Stimulated activated naive CD8-positive, alpha-beta T cell treated with anti-CD3 and anti-CD28 coated beads, Interleukin-15, Interleukin-2, amounts not matched to agents 100 ng/mL and 50 ng/mL, for 24 hours (primary cell): ENCODE measurements around the gene SYT8.
"Not testable (repeated sequence)": the region's sequence is repeated elsewhere in the genome, so short reads cannot be mapped to it uniquely, and the experiment has no call there.

Experiments used
- H3K27ac Mint-ChIP-seq: one replicate; pipeline ENCODE4 v1.8.0; 2021; ENCODE audit warnings: mild to moderate bottlenecking, mixed read lengths
- H3K27me3 Mint-ChIP-seq: one replicate; pipeline ENCODE4 v1.8.0; 2021; ENCODE audit warnings: mixed read lengths
- H3K36me3 Mint-ChIP-seq: one replicate; pipeline ENCODE4 v1.8.0; 2021; ENCODE audit warnings: low read depth, mixed read lengths
- H3K4me1 Mint-ChIP-seq: one replicate; pipeline ENCODE4 v1.8.0; 2021; ENCODE audit warnings: low read depth, mixed read lengths
- H3K4me3 Mint-ChIP-seq: one replicate; pipeline ENCODE4 v1.8.0; 2021; ENCODE audit warnings: mild to moderate bottlenecking, mixed read lengths
- H3K9me3 Mint-ChIP-seq: one replicate; pipeline ENCODE4 v1.8.0; 2021; ENCODE audit warnings: mixed read lengths

Gene SYT8

DNA sequence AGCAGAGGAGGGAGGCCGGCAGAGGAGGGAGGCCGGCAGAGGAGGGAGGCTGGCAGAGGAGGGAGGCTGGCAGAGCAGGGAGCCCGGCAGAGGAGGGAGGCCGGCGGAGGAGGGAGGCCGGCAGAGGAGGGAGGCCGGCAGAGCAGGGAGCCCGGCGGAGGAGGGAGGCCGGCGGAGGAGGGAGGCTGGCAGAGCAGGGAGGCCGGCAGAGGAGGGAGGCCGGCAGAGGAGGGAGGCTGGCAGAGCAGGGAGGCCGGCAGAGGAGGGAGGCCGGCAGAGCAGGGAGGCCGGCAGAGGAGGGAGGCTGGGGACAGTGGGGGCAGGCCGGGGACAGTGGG lies 39.0 kb downstream of the SYT8 start:
- H3K4me3 Mint-ChIP-seq, H3K9me3 Mint-ChIP-seq, H3K36me3 Mint-ChIP-seq, H3K27me3 Mint-ChIP-seq, H3K27ac Mint-ChIP-seq: not testable (repeated sequence)
- H3K4me1 Mint-ChIP-seq, result peaks cover 39% of the 10 kb centered on the region

DNA sequence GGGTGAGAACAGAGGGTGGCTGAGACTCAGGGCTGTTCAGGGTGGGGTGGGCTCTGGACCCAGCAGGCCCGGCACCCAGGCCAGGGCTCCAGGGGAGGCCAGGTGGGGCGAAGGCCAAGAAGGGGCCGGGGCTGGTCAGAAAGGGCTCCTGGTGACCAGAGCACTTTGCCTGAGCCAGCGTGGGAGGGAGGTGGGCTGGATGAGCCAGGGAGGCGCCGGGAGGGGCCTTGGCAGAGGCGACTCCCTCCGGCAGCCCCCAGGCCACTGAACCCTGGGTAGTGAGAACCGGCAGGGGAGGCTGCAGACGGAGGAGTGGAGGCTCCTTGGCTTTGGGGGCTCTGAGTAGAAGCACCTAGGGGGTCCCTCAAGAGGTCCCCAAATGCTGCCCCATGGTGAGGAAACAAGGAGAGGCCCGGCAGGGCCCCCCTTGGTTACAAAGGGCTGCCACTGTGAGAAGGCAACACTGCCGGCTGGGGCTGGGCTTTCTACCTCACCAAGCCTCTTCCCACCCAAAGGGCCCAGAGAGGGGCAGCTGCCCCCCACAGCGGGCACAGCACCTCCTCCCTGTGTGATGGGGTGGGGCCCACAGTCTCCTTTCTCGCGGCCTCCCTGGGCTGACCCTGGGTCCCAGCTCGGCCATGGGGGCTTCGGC lies 39.8 kb downstream of the SYT8 start:
- not testable (repeated sequence) for H3K27me3 Mint-ChIP-seq, H3K9me3 Mint-ChIP-seq, H3K27ac Mint-ChIP-seq, H3K36me3 Mint-ChIP-seq, H3K4me3 Mint-ChIP-seq
- H3K4me1 Mint-ChIP-seq, result peaks cover 31% of the 10 kb centered on the region

DNA sequence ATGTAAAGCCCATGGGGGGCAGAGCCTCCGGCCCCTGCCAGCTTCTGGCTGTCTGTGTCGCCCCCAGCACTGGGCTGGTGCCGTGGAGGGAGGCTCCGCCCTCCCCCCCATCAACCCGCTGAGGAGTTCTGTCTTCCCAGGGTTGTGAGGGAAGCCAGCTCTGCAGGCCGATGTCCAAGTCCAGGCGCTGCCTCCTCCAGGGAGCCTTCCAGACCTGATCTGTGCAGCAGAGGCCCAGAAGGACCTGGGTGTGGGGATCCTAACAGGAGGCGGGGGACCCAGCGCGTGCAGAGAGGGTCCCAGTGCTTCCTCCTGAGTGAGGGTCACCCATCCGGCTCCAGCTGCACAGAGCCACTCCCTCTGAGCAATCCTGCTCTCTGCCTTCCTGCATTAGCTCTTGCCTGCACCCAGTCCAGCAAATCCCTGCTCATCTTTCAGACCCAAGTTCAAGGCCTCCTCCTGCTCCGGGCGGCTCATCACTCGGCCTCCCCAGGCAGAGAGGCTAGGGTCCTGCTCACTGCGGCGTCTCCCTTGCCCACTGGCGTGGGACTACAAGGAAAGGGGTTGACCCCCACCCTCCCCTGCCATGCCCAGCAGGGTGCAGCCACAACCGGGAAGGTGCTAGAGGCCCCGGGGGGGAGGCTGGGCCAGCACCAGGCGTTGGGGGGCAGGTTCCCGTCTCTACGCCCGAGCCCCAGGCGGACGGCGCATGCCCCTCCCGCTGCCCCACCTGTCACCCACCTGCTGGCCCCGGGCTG lies 40.5 kb downstream of the SYT8 start:
- H3K36me3 Mint-ChIP-seq, result no peaks in the 10 kb centered on the region
- no peaks in the 10 kb centered on the region for H3K27me3 Mint-ChIP-seq
- peaks cover 24% of the 10 kb centered on the region for H3K4me1 Mint-ChIP-seq
- H3K9me3 Mint-ChIP-seq, result no peaks in the 10 kb centered on the region
- no peak overlapping the region for H3K4me3 Mint-ChIP-seq
- no peak overlapping the region for H3K27ac Mint-ChIP-seq

DNA sequence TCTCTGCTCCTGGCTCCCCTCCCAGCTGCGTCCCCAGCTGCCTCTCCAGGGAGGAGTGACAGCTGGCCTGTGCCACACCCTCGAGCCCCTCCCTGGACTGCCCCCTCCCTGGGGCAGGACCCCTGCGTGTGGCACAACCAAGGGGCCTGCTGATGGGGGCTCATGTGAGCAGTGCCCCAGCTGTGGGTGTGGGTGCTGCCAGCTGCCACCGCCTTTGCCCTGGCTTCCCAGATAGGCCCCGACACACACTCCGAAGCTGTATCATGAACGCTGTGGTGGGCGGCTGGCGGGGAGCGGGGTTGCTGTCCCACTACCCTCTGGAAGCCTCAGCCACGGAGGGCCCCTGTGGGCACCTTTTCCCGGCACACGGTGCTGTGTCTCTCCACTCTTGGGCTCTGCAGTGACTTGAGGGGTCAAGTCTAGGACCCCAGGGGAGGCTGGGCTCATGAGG lies 41.1 kb downstream of the SYT8 start:
- not testable (repeated sequence) for H3K36me3 Mint-ChIP-seq, H3K27me3 Mint-ChIP-seq, H3K4me3 Mint-ChIP-seq, H3K27ac Mint-ChIP-seq, H3K9me3 Mint-ChIP-seq
- H3K4me1 Mint-ChIP-seq, result peaks cover 23% of the 10 kb centered on the region

DNA sequence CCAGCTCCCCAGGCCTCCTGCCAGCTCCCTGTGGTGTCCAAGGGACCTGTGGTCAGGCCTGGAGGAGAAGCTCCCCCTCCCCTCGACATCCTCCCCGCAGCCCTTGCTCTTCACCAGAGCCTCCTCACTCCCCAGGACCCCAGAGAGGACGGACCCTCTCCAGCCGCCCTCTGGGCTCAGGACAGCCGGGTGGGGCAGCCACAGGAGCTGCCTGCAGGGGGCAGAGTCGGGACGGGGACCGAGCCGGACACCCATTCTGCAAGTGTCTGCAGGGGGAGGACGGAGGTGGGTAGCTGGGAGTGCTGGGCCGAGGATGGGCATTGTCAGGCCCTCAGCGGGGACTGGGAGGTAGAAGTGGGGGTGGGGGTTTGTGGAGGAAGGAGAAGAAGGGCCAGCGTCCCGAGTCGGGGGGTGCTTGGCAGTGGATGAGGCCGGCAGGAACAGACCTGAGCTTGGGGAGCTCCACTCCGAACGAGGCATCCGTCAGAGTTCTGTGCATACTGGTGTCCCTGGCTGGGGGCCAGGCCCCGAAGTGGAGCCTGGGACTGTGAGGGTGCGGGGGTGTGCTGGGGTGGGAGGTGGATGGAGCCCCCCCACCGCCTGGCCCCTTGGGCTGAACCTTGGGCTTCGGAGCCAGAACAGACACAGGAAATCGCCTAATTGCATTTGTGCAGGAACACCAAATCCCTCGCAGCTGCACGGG lies 41.7 kb downstream of the SYT8 start:
- no peaks in the 10 kb centered on the region for H3K27me3 Mint-ChIP-seq
- no peaks in the 10 kb centered on the region for H3K36me3 Mint-ChIP-seq
- no peak overlapping the region for H3K4me3 Mint-ChIP-seq
- H3K27ac Mint-ChIP-seq, result no peak overlapping the region
- no peaks in the 10 kb centered on the region for H3K9me3 Mint-ChIP-seq
- peaks cover 23% of the 10 kb centered on the region for H3K4me1 Mint-ChIP-seq

DNA sequence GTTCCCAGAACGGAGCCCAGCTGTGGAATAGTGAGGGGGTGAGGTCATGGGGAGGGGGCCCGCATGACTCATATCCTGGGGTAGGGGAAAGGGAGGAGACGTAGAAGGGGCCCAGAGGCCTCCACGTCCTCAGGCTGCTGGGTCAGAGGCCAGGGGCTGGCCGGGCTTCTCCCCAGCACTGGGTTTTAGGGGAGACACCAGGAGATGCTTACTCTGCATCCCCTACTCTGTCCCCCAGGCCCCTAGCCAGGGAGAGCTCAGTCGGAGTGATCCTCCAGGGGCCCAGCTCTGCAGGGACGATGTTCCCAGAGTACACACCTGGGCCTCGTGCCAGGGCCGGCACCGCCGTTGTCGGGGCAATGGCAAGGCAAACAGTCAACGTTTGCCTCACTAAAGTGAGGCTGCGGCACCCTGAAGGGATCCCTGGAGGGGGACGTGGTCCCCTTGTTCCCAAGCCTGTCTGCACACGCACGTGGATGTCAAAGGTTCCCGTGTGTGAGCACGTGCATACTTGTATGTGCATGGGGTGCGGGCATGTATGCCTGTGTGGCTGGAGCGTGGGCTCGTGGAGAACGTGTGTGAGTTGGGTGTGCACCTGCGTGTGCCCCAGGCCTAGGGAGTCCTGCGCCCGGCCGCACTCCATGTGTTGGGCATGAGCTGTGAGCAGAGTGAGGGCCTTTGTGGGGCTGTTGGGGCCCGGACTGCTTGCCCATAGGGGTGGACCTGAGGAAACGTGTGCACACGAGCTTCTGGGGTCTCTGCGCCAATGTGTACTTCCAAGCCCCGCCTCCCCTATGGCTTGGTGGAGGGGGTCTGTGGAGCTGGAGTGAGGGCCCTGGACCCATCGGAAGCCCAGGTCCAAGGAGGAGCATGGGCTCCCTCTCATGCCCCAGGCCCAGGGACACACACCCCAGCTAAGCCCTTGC lies 42.7 kb downstream of the SYT8 start:
- no peak overlapping the region for H3K4me3 Mint-ChIP-seq
- H3K27me3 Mint-ChIP-seq, result no peaks in the 10 kb centered on the region
- no peak overlapping the region for H3K27ac Mint-ChIP-seq
- peaks cover 19% of the 10 kb centered on the region for H3K4me1 Mint-ChIP-seq
- no peaks in the 10 kb centered on the region for H3K9me3 Mint-ChIP-seq
- H3K36me3 Mint-ChIP-seq, result no peaks in the 10 kb centered on the region

DNA sequence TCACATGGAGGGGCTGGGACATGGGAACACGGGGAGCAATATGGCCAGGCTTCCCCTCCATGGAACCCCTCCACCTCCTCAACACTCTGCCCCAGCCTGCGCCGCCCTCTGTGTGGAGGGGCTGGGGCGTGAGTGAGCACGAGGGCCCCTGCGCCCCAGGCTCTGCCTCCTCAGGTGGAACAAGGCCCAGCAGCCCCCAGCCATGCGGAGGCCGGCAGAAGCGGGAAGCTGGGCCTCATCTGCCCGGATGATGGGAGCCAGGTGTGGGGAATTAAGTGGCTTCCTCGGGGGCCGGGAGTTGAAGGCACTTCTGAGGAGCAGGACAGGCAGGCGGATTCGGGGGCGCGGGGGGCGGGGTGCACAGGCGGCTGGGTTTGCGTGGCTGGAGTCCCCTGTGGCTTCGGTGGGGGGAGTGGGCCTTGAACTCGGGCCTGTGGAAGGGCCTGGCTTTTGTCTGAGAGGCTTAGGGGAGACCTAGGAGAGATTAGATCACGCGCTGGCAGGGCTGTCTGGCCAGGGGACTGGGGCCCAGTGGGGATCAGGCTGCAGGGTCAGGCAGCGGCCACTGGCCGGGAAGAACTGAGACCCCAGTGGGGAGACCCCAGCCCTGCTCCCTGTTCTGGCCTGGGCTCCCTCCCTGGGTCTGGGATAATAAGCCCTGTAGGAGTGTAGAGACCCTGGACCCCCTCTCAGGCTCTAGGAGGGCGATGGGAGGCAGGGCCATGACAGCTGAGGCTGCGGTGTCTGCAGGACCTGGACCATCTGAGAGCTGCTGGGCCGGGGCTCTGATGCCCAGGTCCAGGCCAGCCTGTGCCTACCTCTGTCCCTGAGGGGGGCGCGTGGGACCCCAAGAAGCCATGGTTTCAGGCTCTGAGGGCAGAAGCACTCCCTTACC lies 43.6 kb downstream of the SYT8 start:
- Mint-ChIP-seq H3K27ac (no peak overlapping the region), H3K4me3 (no peak overlapping the region), H3K36me3 (no peaks in the 10 kb centered on the region), H3K4me1 (peaks cover 19% of the 10 kb centered on the region), H3K27me3 (no peaks in the 10 kb centered on the region), H3K9me3 (no peaks in the 10 kb centered on the region)

DNA sequence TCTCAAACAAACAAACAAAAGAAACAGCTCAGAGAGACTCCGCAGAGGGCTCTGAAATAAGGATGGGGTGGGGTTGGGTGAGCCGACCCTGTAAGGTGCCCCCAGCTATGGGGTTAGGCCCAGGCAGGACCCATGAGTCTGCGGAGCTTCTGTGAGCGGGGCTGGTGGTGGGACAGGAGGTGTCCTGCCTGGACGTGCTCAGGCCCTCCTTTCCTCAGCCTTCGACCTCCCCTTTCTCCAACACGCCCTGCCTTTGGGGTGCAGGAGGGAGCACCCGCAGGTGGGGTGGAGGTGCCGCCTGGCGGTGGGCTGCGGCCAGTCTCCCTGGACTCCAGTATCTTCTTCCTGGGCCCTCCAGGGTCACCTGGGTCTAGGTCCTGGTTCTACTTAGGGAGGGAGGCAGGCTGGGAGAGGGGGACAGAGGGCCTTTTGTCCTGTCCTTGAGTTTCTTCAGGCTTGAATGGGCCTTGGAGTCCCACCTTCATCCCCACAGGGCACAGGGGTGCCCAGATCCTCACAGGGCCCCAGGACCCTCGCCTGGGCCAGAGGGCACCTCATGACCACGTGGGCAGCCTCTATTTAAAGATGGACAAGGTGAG lies 44.7 kb downstream of the SYT8 start:
- H3K36me3 Mint-ChIP-seq, result no peaks in the 10 kb centered on the region
- no peak overlapping the region for H3K27ac Mint-ChIP-seq
- peaks cover 19% of the 10 kb centered on the region for H3K4me1 Mint-ChIP-seq
- no peak overlapping the region for H3K4me3 Mint-ChIP-seq
- no peaks in the 10 kb centered on the region for H3K27me3 Mint-ChIP-seq
- H3K9me3 Mint-ChIP-seq, result no peaks in the 10 kb centered on the region

DNA sequence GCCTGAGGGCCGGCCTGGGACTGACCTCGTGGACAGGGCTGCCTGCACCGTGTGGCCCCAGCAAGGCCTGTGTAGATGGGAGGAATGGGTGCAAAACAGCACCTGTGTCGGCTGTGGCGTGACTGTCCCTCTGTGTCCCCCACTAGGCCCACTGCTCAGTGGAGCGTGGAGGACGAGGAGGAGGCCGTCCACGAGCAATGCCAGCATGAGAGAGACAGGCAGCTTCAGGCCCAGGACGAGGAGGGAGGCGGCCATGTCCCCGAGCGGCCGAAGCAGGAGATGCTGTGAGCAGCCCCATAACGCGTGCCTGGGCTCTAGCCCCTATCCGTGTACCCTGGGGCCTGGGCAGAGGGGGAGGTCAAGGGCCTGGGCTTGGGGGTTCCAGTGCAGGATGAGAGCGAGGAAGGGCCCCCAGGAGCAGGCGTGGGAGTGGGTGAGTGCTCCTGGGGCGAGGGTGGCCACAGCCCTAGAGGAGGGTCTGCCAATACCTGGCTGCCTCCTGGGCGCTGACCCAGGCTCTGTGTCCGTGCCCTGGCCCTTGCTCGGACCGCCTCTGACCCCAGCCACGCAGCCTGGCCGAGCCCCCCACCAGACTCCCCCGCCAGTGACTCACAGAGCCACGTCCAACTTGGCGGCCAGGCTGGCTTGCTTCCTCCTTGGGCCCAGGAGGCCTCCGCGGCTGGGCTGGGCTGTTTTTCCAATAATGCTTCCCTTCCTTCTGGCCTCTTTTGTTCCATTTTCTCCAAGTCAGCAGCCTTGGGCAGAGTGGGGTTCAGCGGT lies 45.3 kb downstream of the SYT8 start:
- Mint-ChIP-seq H3K36me3 (no peaks in the 10 kb centered on the region), H3K27me3 (no peaks in the 10 kb centered on the region), H3K4me3 (no peak overlapping the region), H3K4me1 (peaks cover 18% of the 10 kb centered on the region), H3K27ac (no peak overlapping the region), H3K9me3 (no peaks in the 10 kb centered on the region)

DNA sequence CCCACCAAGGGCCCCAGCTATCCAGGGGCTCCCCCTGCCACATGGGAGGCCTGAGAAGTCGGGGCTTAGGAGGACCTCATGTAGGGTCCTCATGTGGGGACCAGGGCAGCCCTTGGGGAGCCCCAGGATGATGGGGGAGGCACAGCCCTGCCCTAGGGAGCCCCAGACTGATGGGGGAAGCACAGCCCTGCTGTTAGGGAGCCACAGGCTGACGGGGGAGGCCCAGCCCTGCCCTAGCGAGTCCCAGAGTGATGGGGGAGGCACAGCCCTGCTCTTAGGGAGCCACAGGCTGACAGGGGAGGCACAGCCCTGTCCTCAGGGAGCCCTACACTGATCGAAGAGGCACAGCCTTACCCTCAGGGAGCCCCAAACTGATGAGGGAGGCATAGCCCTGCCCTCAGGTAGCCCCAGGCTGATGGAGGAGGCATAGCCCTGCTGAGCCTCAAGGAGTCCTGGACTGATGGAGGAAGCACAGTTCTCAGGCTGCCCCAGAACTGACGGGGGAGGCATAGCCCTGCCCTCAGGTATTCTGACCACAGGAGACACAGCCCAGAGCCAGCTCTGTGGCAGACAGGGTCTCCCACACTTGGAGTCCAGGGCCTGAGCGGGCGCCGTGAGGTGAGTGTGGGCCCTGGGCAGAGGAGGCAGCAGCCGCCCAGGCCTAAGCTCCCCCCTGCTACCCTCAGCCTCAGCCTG lies 46.1 kb downstream of the SYT8 start:
- Mint-ChIP-seq H3K36me3 (no peaks in the 10 kb centered on the region), H3K27me3 (no peaks in the 10 kb centered on the region), H3K9me3 (no peaks in the 10 kb centered on the region), H3K4me3 (no peak overlapping the region), H3K27ac (no peak overlapping the region), H3K4me1 (peaks cover 14% of the 10 kb centered on the region)

DNA sequence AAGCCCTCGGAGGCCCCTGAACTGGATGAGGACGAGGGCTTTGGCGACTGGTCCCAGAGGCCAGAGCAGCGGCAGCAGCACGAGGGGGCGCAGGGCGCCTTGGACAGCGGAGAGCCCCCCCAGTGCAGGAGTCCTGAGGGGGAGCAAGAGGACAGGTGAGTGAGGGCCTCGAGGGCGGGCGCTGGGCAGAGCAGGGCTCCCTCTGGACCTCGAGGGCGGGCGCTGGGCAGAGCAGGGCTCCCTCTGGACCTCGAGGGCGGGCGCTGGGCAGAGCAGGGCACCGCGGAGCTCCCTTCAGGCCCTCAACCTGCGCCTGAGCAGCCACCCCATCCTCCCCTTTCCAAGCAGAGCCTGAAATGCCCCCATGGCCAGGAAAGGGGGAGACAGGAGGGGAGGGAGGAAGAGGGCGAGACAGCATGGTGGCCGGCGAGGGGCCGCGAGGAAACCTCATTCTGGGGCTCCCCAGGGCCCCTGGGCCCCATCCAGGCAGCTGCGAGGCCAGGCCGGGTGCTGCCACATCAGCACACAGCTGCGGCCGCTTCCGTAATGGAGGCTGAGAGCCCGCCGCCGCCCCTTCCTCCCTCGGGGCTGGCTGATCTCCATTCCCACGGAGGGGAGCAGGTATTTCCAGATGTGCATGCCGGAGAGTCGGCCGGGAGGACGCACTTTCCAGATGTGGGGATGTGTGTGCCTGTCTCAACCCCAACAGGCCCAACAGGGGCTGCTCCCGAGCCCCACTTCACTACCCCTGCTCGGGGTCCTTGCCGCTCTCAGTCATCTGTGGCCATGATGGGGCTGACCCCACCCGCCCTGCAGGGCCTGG lies 46.9 kb downstream of the SYT8 start:
- no peaks in the 10 kb centered on the region for H3K27me3 Mint-ChIP-seq
- no peak overlapping the region for H3K4me3 Mint-ChIP-seq
- H3K36me3 Mint-ChIP-seq, result no peaks in the 10 kb centered on the region
- H3K4me1 Mint-ChIP-seq, result peaks cover 9% of the 10 kb centered on the region
- H3K9me3 Mint-ChIP-seq, result no peaks in the 10 kb centered on the region
- H3K27ac Mint-ChIP-seq, result no peak overlapping the region
